ENCODE data around the gene POLR2L. TPM values are rescaled to one million over a fixed set of nuclear protein-coding genes. Genes with fewer than 3 reads are reported as not detected.

Gene POLR2L
- total and polyA plus RNA-seq, 2 of the 13 experiments (the other 11 are each of a cell fraction or from before 2014, with no cell fraction given): 104 to 114 TPM

- TF ChIP-seq ZNF44 (CRISPR knock-in tag; IDR thresholded peaks at IDR 0.05) (no peak), ATF5 (CRISPR knock-in tag; IDR thresholded peaks at IDR 0.05; ENCODE audit: low read depth) (no peak), SOX13 (IDR thresholded peaks at IDR 0.05) (no peak), SOX13 (CRISPR knock-in tag; conservative IDR thresholded peaks at IDR 0.05 in 1 of 2, IDR thresholded peaks at IDR 0.05 in 1 of 2) (no peak), ZBTB42 (CRISPR knock-in tag; IDR thresholded peaks at IDR 0.05) (0 out of 2 replicates have a peak, but pooled peaks have one; percentile 52), PAXIP1 (CRISPR knock-in tag; conservative IDR thresholded peaks at IDR 0.05) (peak; percentile 25; the same call in 1 of the 2 replicates), SALL1 (CRISPR knock-in tag; IDR thresholded peaks at IDR 0.05) (peak; percentile 26; the same call in 1 of the 2 replicates), ZNF256 (CRISPR knock-in tag; conservative IDR thresholded peaks at IDR 0.05) (0 out of 2 replicates have a peak, but pooled peaks have one; percentile 16), HDAC1 (CRISPR knock-in tag; IDR thresholded peaks at IDR 0.05) (peak; percentile 3; the same call in 1 of the 2 replicates), PAWR (CRISPR knock-in tag; IDR thresholded peaks at IDR 0.05; ENCODE audit: borderline replicate concordance) (no peak), LCORL (IDR thresholded peaks at IDR 0.05) (no peak), LCORL (CRISPR knock-in tag; IDR thresholded peaks at IDR 0.05) (peak; percentile 85; the same call in 1 of the 2 replicates), XBP1 (CRISPR knock-in tag; IDR thresholded peaks at IDR 0.05) (no peak)
Measured at GRCh38 chr11:818396-819128, 23.8 kb downstream of the POLR2L start, which contains the start of gene PNPLA2 (continued).
